ENCODE data around the gene MCF2L2. TPM values are rescaled to one million over a fixed set of nuclear protein-coding genes. Genes with fewer than 3 reads are reported as not detected.

Gene MCF2L2
- total and polyA plus RNA-seq, 2 donors from 2014 or later = 0.32 to 1.7 TPM

GRCh38 chr3:183160616-183161015 is 267.8 kb downstream of the MCF2L2 start:
- no peak overlapping the region for H3K4me3 ChIP-seq (ENCODE audit: low read length in 3 of 3)
- no peak for FAIRE-seq
- peaks cover 6% of the 10 kb centered on the region for H3K27me3 ChIP-seq (ENCODE audit: control insufficient read depth, insufficient read depth, low read length)
- no peaks in the 10 kb centered on the region for H3K36me3 ChIP-seq (ENCODE audit: control insufficient read depth in 2 of 3, insufficient read depth in 3 of 3, low read length in 3 of 3)
- intact Hi-C loops (cut with DNase I) = no loop called here
- no peak for TF ChIP-seq CTCF (IDR thresholded peaks at IDR 0.05; ENCODE audit: borderline replicate concordance, extremely low read depth, insufficient read depth)
- no peaks in the 10 kb centered on the region for H3K9me3 ChIP-seq (ENCODE audit: control insufficient read depth in 2 of 3, insufficient read depth in 1 of 3, low read length in 3 of 3)
- no peak for DNase-seq
- no peak overlapping the region for H3K9ac ChIP-seq (ENCODE audit: low read length in 3 of 3)
- no peak overlapping the region for H3K27ac ChIP-seq (ENCODE audit: low read depth in 2 of 2, low read length in 2 of 2)
- peaks cover 0 to 6% (median 2%) of the 10 kb centered on the region in 3 donors for H3K4me1 ChIP-seq (ENCODE audit: control insufficient read depth in 2 of 3, insufficient read depth in 2 of 3, low read depth in 1 of 3, low read length in 3 of 3)

GRCh38 chr3:183159333-183159732 is 269.1 kb downstream of the MCF2L2 start:
- FAIRE-seq = no peak
- Histone ChIP-seq H3K9me3 (ENCODE audit: control insufficient read depth in 2 of 3, insufficient read depth in 1 of 3, low read length in 3 of 3) (no peaks in the 10 kb centered on the region), H3K4me3 (ENCODE audit: low read length in 3 of 3) (no peak overlapping the region), H3K27me3 (ENCODE audit: control insufficient read depth, insufficient read depth, low read length) (peaks cover 6% of the 10 kb centered on the region), H3K36me3 (ENCODE audit: control insufficient read depth in 2 of 3, insufficient read depth in 3 of 3, low read length in 3 of 3) (no peaks in the 10 kb centered on the region), H3K27ac (ENCODE audit: low read depth in 2 of 2, low read length in 2 of 2) (no peak overlapping the region), H3K4me1 (ENCODE audit: control insufficient read depth in 2 of 3, insufficient read depth in 2 of 3, low read depth in 1 of 3, low read length in 3 of 3) (peaks cover 0 to 6% (median 2%) of the 10 kb centered on the region in 3 donors), H3K9ac (ENCODE audit: low read length in 3 of 3) (no peak overlapping the region)
- intact Hi-C loops (cut with DNase I) = no loop called here
- DNase-seq = no peak
- no peak for TF ChIP-seq CTCF (IDR thresholded peaks at IDR 0.05; ENCODE audit: borderline replicate concordance, extremely low read depth, insufficient read depth)

- intact Hi-C loops (cut with DNase I) = no loop called here
- peaks cover 6% of the 10 kb centered on the region for H3K27me3 ChIP-seq (ENCODE audit: control insufficient read depth, insufficient read depth, low read length)
Observed at GRCh38 chr3:183158551-183159006, 269.8 kb downstream of the MCF2L2 start.

More at GRCh38 chr3:183158551-183159006, 269.8 kb downstream of the MCF2L2 start:
- H3K9ac ChIP-seq (ENCODE audit: low read length in 3 of 3) = no peak overlapping the region
- FAIRE-seq (no peak), DNase-seq (no peak)
- peaks cover 0 to 6% (median 2%) of the 10 kb centered on the region in 3 donors for H3K4me1 ChIP-seq (ENCODE audit: control insufficient read depth in 2 of 3, insufficient read depth in 2 of 3, low read depth in 1 of 3, low read length in 3 of 3)
- H3K4me3 ChIP-seq (ENCODE audit: low read length in 3 of 3) = no peak overlapping the region
- no peak overlapping the region for H3K27ac ChIP-seq (ENCODE audit: low read depth in 2 of 2, low read length in 2 of 2)
- H3K36me3 ChIP-seq (ENCODE audit: control insufficient read depth in 2 of 3, insufficient read depth in 3 of 3, low read length in 3 of 3) = no peaks in the 10 kb centered on the region
- H3K9me3 ChIP-seq (ENCODE audit: control insufficient read depth in 2 of 3, insufficient read depth in 1 of 3, low read length in 3 of 3) = no peaks in the 10 kb centered on the region
- TF ChIP-seq CTCF (IDR thresholded peaks at IDR 0.05; ENCODE audit: borderline replicate concordance, extremely low read depth, insufficient read depth) = no peak

Data from kidney (tissue), 14 donors.